H1 (cell line): Measurements from ENCODE around the gene GOLIM4. TPM values are rescaled to one million over a fixed set of nuclear protein-coding genes. Genes with fewer than 3 reads are reported as not detected.

ENCODE experiments used
- CTCF ChIA-PET: fragments of 300-600 bp; sonication (Branson Sonifier 250); formaldehyde crosslinking; loops from one replicate; lab custom pipeline; 2021; ENCODE audit not compliant: partially characterized antibody; lab: Charles Lee
- POLR2A ChIA-PET: fragments of 300-600 bp; sonication (Branson Sonifier 250); formaldehyde crosslinking; loops from one replicate; lab custom pipeline; 2021; ENCODE audit warnings: inconsistent platforms; ENCODE audit not compliant: partially characterized antibody; lab: Charles Lee
- DNase-seq, 2 experiments: peaks; one replicate each; pipeline versions ENCODE4 v3.0.0 to v3.0.0-alpha.2; 2010 to 2022; ENCODE audit warnings: low spot score in 2 of 2, low read depth in 1 of 2, mixed read lengths in 1 of 2
- FAIRE-seq: peaks from 2 replicates; lab custom pipeline; 2011; peaks lifted over from hg19 to GRCh38; lab: Jason Lieb, UNC
- H2AFZ ChIP-seq: 2 replicates; pipeline ENCODE4 v1.8.1; 2012; ENCODE audit warnings: low read length, inconsistent platforms
- H2AK5ac ChIP-seq: 2 replicates; pipeline ENCODE4 v1.6.1; 2013; ENCODE audit warnings: low read depth, low read length
- H2BK120ac ChIP-seq: replicated peaks from 2 replicates; pipeline ENCODE3; 2013; ENCODE audit warnings: low read depth, low read length, inconsistent platforms
- H2BK12ac ChIP-seq: 2 replicates; pipeline ENCODE4 v1.6.1; 2013; ENCODE audit warnings: low read depth, low read length
- H2BK15ac ChIP-seq: 2 replicates; pipeline ENCODE4 v1.6.1; 2013; ENCODE audit warnings: low read length
- H2BK20ac ChIP-seq: 2 replicates; pipeline ENCODE4 v1.6.1; 2013; ENCODE audit warnings: low read length
- H2BK5ac ChIP-seq: 2 replicates; pipeline ENCODE4 v1.6.1; 2013; ENCODE audit warnings: low read depth, low read length
- H3K14ac ChIP-seq: 2 replicates; pipeline ENCODE4 v1.6.1; 2013; ENCODE audit warnings: inconsistent platforms; ENCODE audit not compliant: insufficient read length
- H3K18ac ChIP-seq: 2 replicates; pipeline ENCODE4 v1.6.1; 2013; ENCODE audit warnings: low read length; ENCODE audit errors: extremely low read depth
- H3K23ac ChIP-seq: 2 replicates; pipeline ENCODE4 v1.6.1; 2013; ENCODE audit warnings: inconsistent platforms; ENCODE audit not compliant: insufficient read length
- H3K23me2 ChIP-seq: 2 replicates; pipeline ENCODE4 v1.6.1; 2013; ENCODE audit warnings: low read depth, low read length
- H3K27ac ChIP-seq: 2 replicates; pipeline ENCODE4 v1.6.1; 2011; ENCODE audit warnings: low read depth, low read length, inconsistent platforms
- H3K27me3 ChIP-seq, 4 experiments: replicated peaks in 1 of 4; 1 replicate in 1 of 4; 2 replicates in 3 of 4; pipeline versions ENCODE4 v1.6.1 to v1.8.1; 2011 to 2013; ENCODE audit warnings: low read length in 3 of 4, mild to moderate bottlenecking in 3 of 4, inconsistent platforms in 2 of 4, mixed read lengths in 2 of 4, moderate library complexity in 1 of 4; ENCODE audit not compliant: control insufficient read depth in 3 of 4, insufficient read depth in 3 of 4; ENCODE audit errors: extremely low read depth in 1 of 4
- H3K36me3 ChIP-seq, 4 experiments: 2 replicates each; pipeline versions ENCODE4 v1.6.1 to v1.8.1; 2011 to 2013; ENCODE audit warnings: mild to moderate bottlenecking in 4 of 4, low read length in 3 of 4, moderate library complexity in 2 of 4, control low read depth in 1 of 4, inconsistent platforms in 1 of 4; ENCODE audit not compliant: insufficient read depth in 4 of 4, control insufficient read depth in 2 of 4
- H3K4ac ChIP-seq: replicated peaks from 2 replicates; pipeline ENCODE3; 2013; ENCODE audit warnings: low read length, low read depth, mixed read lengths, inconsistent platforms; ENCODE audit not compliant: insufficient read length
- H3K4me1 ChIP-seq, 4 experiments: replicated peaks in 1 of 4; 1 replicate in 1 of 4; 2 replicates in 3 of 4; pipeline versions ENCODE4 v1.6.1 to v1.8.1; 2011 to 2013; ENCODE audit warnings: low read length in 3 of 4, inconsistent platforms in 2 of 4, mixed read lengths in 1 of 4; ENCODE audit not compliant: insufficient read depth in 4 of 4, control insufficient read depth in 3 of 4
- H3K4me2 ChIP-seq, 2 experiments: 2 replicates each; pipeline versions ENCODE4 v1.6.1 to v1.8.1; 2011 to 2013; ENCODE audit warnings: low read depth in 2 of 2, low read length in 2 of 2, control low read depth in 1 of 2, inconsistent platforms in 1 of 2, mild to moderate bottlenecking in 1 of 2; ENCODE audit not compliant: insufficient read depth in 1 of 2
- H3K4me3 ChIP-seq, 4 experiments: fragments of 200-600, 300-600 bp in 1 of 4; sonication (generic), shearing (Covaris generic), sonication (Bioruptor Twin) in 1 of 4; 2 replicates each; pipeline versions ENCODE4 v1.5.1 to v1.8.1; 2011 to 2016; ENCODE audit warnings: low read length in 4 of 4, low read depth in 3 of 4, control low read depth in 2 of 4, inconsistent platforms in 2 of 4, mild to moderate bottlenecking in 2 of 4, mixed read lengths in 1 of 4, moderate library complexity in 1 of 4; ENCODE audit not compliant: insufficient read depth in 2 of 4; ENCODE audit errors: extremely low read depth in 1 of 4
- H3K56ac ChIP-seq: replicated peaks from 2 replicates; pipeline ENCODE3; 2013; ENCODE audit warnings: low read depth, mild to moderate bottlenecking, mixed read lengths, low read length, inconsistent platforms; ENCODE audit not compliant: insufficient read length
- H3K79me1 ChIP-seq: 2 replicates; pipeline ENCODE4 v1.6.1; 2013; ENCODE audit warnings: low read depth, low read length, control low read depth
- H3K79me2 ChIP-seq, 2 experiments: 2 replicates each; pipeline versions ENCODE4 v1.6.1 to v1.8.1; 2012 to 2013; ENCODE audit warnings: low read length in 2 of 2, mild to moderate bottlenecking in 2 of 2, inconsistent platforms in 1 of 2; ENCODE audit not compliant: insufficient read depth in 2 of 2, control insufficient read depth in 1 of 2
- H3K9ac ChIP-seq, 4 experiments: replicated peaks in 1 of 4; 1 replicate in 1 of 4; 2 replicates in 3 of 4; pipeline versions ENCODE4 v1.6.1 to v1.8.1; 2011 to 2013; ENCODE audit warnings: low read depth in 3 of 4, low read length in 3 of 4, control low read depth in 2 of 4, mild to moderate bottlenecking in 2 of 4, moderate library complexity in 2 of 4, inconsistent platforms in 1 of 4; ENCODE audit errors: extremely low read depth in 1 of 4
- H3K9me3 ChIP-seq, 2 experiments: 2 replicates each; pipeline versions ENCODE4 v1.6.1 to v1.8.1; 2012 to 2013; ENCODE audit warnings: mild to moderate bottlenecking in 2 of 2, moderate library complexity in 2 of 2, control low read depth in 1 of 2, inconsistent platforms in 1 of 2, low read depth in 1 of 2, low read length in 1 of 2, mixed read lengths in 1 of 2; ENCODE audit not compliant: insufficient read depth in 2 of 2
- H4K20me1 ChIP-seq, 2 experiments: replicated peaks in 1 of 2; 2 replicates each; pipeline versions ENCODE3 to v1.8.1; 2011 to 2013; ENCODE audit warnings: inconsistent platforms in 2 of 2, low read length in 2 of 2, mild to moderate bottlenecking in 1 of 2; ENCODE audit not compliant: insufficient read depth in 2 of 2, control insufficient read depth in 1 of 2
- H4K5ac ChIP-seq: 2 replicates; pipeline ENCODE4 v1.6.1; 2013; ENCODE audit warnings: low read length, low read depth, mixed read lengths, inconsistent platforms; ENCODE audit not compliant: insufficient read length
- H4K8ac ChIP-seq: 2 replicates; pipeline ENCODE4 v1.8.0; 2013; ENCODE audit warnings: mild to moderate bottlenecking, moderate library complexity, low read length, inconsistent platforms; ENCODE audit not compliant: insufficient read depth; ENCODE audit errors: extremely low read depth
- H4K91ac ChIP-seq: replicated peaks from 2 replicates; pipeline ENCODE3; 2013; ENCODE audit warnings: low read length, mixed read lengths, inconsistent platforms; ENCODE audit not compliant: insufficient read length
- RAD21 ChIP-seq, 2 experiments: IDR thresholded peaks in 1 of 2; conservative IDR thresholded peaks in 1 of 2; 2 replicates each; pipeline ENCODE4 v1.6.1; 2011; ENCODE audit warnings: low read depth in 2 of 2, low read length in 2 of 2, improper control_type of control experiment in 1 of 2, inconsistent platforms in 1 of 2, mild to moderate bottlenecking in 1 of 2, moderate library complexity in 1 of 2
- TBP ChIP-seq: IDR thresholded peaks from 2 replicates; pipeline ENCODE4 v1.6.1; 2011; ENCODE audit warnings: low read depth, low read length, improper control_type of control experiment
- WGBS, 2 experiments: shearing (Covaris generic) in 1 of 2; methylation state at CpG; one replicate each; pipeline versions ENCODE4 v1.1.6 to v1.1.7; 2013 to 2015; ENCODE audit warnings: low lambda C conversion rate in 2 of 2, mixed read lengths in 2 of 2, inconsistent platforms in 1 of 2, low coverage in 1 of 2, missing lambda C conversion rate in 1 of 2; ENCODE audit not compliant: insufficient replicate concordance in 2 of 2, insufficient coverage in 1 of 2, insufficient read length in 1 of 2; ENCODE audit errors: extremely low coverage in 1 of 2, missing lambda C conversion rate in 1 of 2; 5-methylcytosine and 5-hydroxymethylcytosine counted together
- polyA plus RNA-seq, 7 experiments: library from polyadenylated mRNA; depleted of rRNA in 3 of 7; stranded (reverse) in 5 of 7; unstranded in 2 of 7; fragments of >200 nt in 5 of 7; fragments of 200-250 nt in 2 of 7; gene quantifications; 1 replicate in 5 of 7; 2 replicates in 1 of 7; 4 replicates in 1 of 7; pipeline versions ENCODE4 v1.2.1 to v1.2.3, GENCODE V29; 2011 to 2013; ENCODE audit warnings: missing spikeins in 2 of 7, mixed read lengths in 2 of 7
- total RNA-seq: library from RNA; stranded (reverse); fragmentation: NEBNext Ultra II Directional; extraction: Animal tissue kit (Norgen Biotek cat#: 25700); gene quantifications from 2 replicates; pipeline ENCODE4 v1.2.1, GENCODE V29; 2021

Gene GOLIM4
- total and polyA plus RNA-seq, 2 of the 8 experiments (the other 6 are each of a cell fraction or from before 2014, with no cell fraction given) = 5.6 to 29.7 TPM

GRCh38 chr3:168053115-168053514 is 42.6 kb downstream of the GOLIM4 start:
- H3K4me2 ChIP-seq = no peak overlapping the region
- H4K20me1 ChIP-seq = no peaks in the 10 kb centered on the region
- peaks cover 0 to 19% of the 10 kb centered on the region in 2 experiments; a peak in 2 of 4 replicates for H3K79me2 ChIP-seq

More at GRCh38 chr3:168053115-168053514, 42.6 kb downstream of the GOLIM4 start:
- DNase-seq = no peak
- peaks cover 4 to 8% of the 10 kb centered on the region in 2 experiments; a peak in 2 of 4 replicates for H3K9me3 ChIP-seq
- POLR2A ChIA-PET = no interaction called here
- no peak overlapping the region for H3K4ac ChIP-seq
- H4K8ac ChIP-seq = no peak overlapping the region
- H3K18ac ChIP-seq = no peak overlapping the region
- TF ChIP-seq RAD21 (IDR thresholded peaks at IDR 0.05 in 1 of 2, conservative IDR thresholded peaks at IDR 0.05 in 1 of 2; ENCODE audit: low read depth in 2 of 2, low read length in 2 of 2) (peak; percentile 20 to 26; a peak in 2 of 4 replicates), TBP (no peak)
- no peak for FAIRE-seq
- no peak overlapping the region for H4K91ac ChIP-seq
- H4K5ac ChIP-seq = no peak overlapping the region
- no peak overlapping the region for H2BK20ac ChIP-seq
- H3K56ac ChIP-seq = no peak overlapping the region
- H2BK120ac ChIP-seq = no peak overlapping the region
- no peak overlapping the region for H2AK5ac ChIP-seq
- 78% methylated on average over 2 of the region's 2 CpGs; no CpG with 5 or more reads in 1 of the 2 experiments for WGBS, 2 experiments
- H3K36me3 ChIP-seq = no peaks in the 10 kb centered on the region; a peak in 2 of 8 replicates
- no peak overlapping the region for H2AFZ ChIP-seq
- H3K79me1 ChIP-seq = 0 out of 2 replicates have a peak, but pooled peaks cover 4% of the 10 kb centered on the region
- H3K9ac ChIP-seq = no peak overlapping the region
- no peak overlapping the region for H2BK12ac ChIP-seq
- CTCF ChIA-PET = interaction anchor here (0.7 to 2.8 kb wide), 9 partner anchors 9 to 794 kb away, joined by 3 to 32 read pairs (median 5); no protein-coding TSS in a partner anchor
- no peak overlapping the region for H3K23ac ChIP-seq
- H2BK15ac ChIP-seq = no peak overlapping the region
- no peak overlapping the region for H3K27ac ChIP-seq
- H2BK5ac ChIP-seq = no peak overlapping the region
- H3K27me3 ChIP-seq = no peaks in the 10 kb centered on the region
- no peak overlapping the region for H3K14ac ChIP-seq
- H3K4me1 ChIP-seq = peaks cover 0 to 3% (median under 1%) of the 10 kb centered on the region in 4 experiments; a peak in 2 of 7 replicates
- no peak overlapping the region for H3K4me3 ChIP-seq
- 0 out of 2 replicates have a peak, but pooled peaks cover 1% of the 10 kb centered on the region for H3K23me2 ChIP-seq
